CD4-positive, alpha-beta memory T cell (primary cell): ENCODE data around the gene SEC23IP. TPM values are rescaled to one million over a fixed set of nuclear protein-coding genes. Genes with fewer than 3 reads are reported as not detected.

Experiments used
- CTCF ChIA-PET: fragments of 350-600 bp; sonication (Branson Sonifier 250); formaldehyde crosslinking; loops from one replicate; lab custom pipeline; 2021; ENCODE audit warnings: inconsistent platforms; ENCODE audit not compliant: partially characterized antibody; lab: Charles Lee
- POLR2A ChIA-PET: fragments of 350-600 bp; sonication (Branson Sonifier 250); formaldehyde crosslinking; loops from one replicate; lab custom pipeline; 2021; ENCODE audit not compliant: partially characterized antibody; lab: Charles Lee
- DNase-seq, 5 donors: peaks; one replicate each; pipeline versions ENCODE4 v3.0.0 to v3.0.0-alpha.2; 2020 to 2022; ENCODE audit warnings: mixed read lengths in 1 of 5
- H3K27ac ChIP-seq: one replicate; pipeline ENCODE4 v1.7.0; 2013; ENCODE audit warnings: low read depth, low read length
- H3K27me3 ChIP-seq: 2 replicates; pipeline ENCODE4 v1.7.0; 2013; ENCODE audit warnings: mild to moderate bottlenecking, low read length, moderate library complexity; ENCODE audit not compliant: insufficient read depth
- H3K36me3 ChIP-seq: 2 replicates; pipeline ENCODE4 v1.7.0; 2013; ENCODE audit warnings: mild to moderate bottlenecking, low read length, moderate library complexity; ENCODE audit not compliant: insufficient read depth
- H3K4me1 ChIP-seq: 2 replicates; pipeline ENCODE4 v1.7.0; 2013; ENCODE audit warnings: mild to moderate bottlenecking, low read length, moderate library complexity; ENCODE audit not compliant: insufficient read depth
- H3K4me3 ChIP-seq, 2 donors: one replicate each; pipeline ENCODE4 v1.7.0; 2013; ENCODE audit warnings: low read length in 2 of 2, mild to moderate bottlenecking in 1 of 2
- H3K9me3 ChIP-seq, 2 donors: one replicate each; pipeline ENCODE4 v1.7.0; 2013; ENCODE audit warnings: low read length in 2 of 2, control low read depth in 1 of 2; ENCODE audit not compliant: control insufficient read depth in 1 of 2
- H3K27ac Mint-ChIP-seq, 7 donors: one replicate each; pipeline ENCODE4 v1.8.0; 2020 to 2021; ENCODE audit warnings: mixed read lengths in 7 of 7, mild to moderate bottlenecking in 6 of 7, inconsistent platforms in 3 of 7, moderate library complexity in 3 of 7
- H3K27me3 Mint-ChIP-seq, 2 donors: one replicate each; pipeline ENCODE4 v1.8.0; 2020 to 2021; ENCODE audit warnings: mixed read lengths in 2 of 2
- H3K36me3 Mint-ChIP-seq, 2 donors: one replicate each; pipeline ENCODE4 v1.8.0; 2020 to 2021; ENCODE audit warnings: mixed read lengths in 2 of 2, inconsistent platforms in 1 of 2, mild to moderate bottlenecking in 1 of 2
- H3K4me1 Mint-ChIP-seq, 4 donors: one replicate each; pipeline ENCODE4 v1.8.0; 2020 to 2021; ENCODE audit warnings: mixed read lengths in 4 of 4, mild to moderate bottlenecking in 1 of 4
- H3K4me3 Mint-ChIP-seq, 8 donors: one replicate each; pipeline ENCODE4 v1.8.0; 2020 to 2021; ENCODE audit warnings: mixed read lengths in 8 of 8, mild to moderate bottlenecking in 7 of 8, moderate library complexity in 6 of 8, inconsistent platforms in 3 of 8
- H3K9me3 Mint-ChIP-seq, 8 donors: one replicate each; pipeline ENCODE4 v1.8.0; 2020 to 2021; ENCODE audit warnings: mixed read lengths in 8 of 8, mild to moderate bottlenecking in 5 of 8, inconsistent platforms in 3 of 8, moderate library complexity in 1 of 8
- intact Hi-C: fragments of 100-400 bp; cut with micrococcal nuclease; formaldehyde crosslinking; loops from one replicate; pipeline ENCODE4 v1.15.1; 2023
- polyA plus RNA-seq, 2 donors: library from polyadenylated mRNA; unstranded; fragments of 300-500 nt; fragmentation: Illumina TruSeq; gene quantifications; one replicate each; pipeline ENCODE4 v1.2.3, GENCODE V29; 2021
- total RNA-seq, 2 experiments: library from RNA; stranded (reverse); gene quantifications; one replicate each; pipeline ENCODE4 v1.2.3, GENCODE V29; 2021

Gene SEC23IP
- total and polyA plus RNA-seq, 4 experiments from 2014 or later, result 51.6 to 70.0 (median 63.8) TPM

DNA sequence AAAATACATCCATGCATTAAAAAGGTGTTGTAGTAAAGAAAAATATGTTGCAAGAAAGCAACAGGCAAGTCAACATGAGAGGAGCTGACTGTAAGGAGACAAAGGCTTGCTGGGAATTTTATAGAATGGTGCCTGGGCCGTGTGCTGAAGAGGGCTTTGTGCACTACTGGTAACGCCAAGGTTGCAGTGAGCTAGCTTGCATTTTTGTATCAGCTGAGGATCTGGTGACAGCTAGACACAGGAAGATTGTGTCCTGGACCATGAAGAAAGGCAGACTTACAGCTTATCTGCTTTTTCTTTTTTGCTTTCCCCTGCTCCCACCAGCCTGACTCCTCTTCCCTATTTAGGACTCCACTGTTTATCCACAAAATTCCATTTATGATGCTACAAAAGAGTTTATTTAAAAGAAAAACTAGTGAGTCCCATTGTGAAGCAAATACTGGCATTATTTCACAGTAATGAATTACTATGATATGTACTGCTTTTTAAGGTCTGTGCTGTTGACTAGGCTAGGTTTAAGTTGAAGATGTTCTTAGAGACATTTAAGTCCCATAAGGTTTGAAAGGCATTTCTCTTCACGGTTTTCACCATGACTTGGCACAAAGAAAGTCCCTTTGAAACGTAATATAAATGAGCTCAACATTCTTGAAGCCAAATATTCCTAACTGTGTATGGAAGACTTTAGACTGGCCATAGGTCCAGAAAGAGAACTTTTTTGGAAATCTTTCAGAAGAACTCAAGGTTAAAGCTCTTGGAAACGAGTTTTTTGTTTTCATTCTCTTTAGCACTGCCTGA is 88.6 kb downstream of the SEC23IP start:
- DNase-seq, result no peak
- no peaks in the 10 kb centered on the region for H3K27me3 ChIP-seq
- H3K9me3 ChIP-seq, result no peaks in the 10 kb centered on the region
- no peaks in the 10 kb centered on the region for H3K4me1 ChIP-seq
- Mint-ChIP-seq H3K9me3 (peaks cover 0 to 8% (median 1%) of the 10 kb centered on the region in 8 donors), H3K27ac (no peak overlapping the region), H3K4me3 (no peak overlapping the region), H3K27me3 (peaks cover 2 to 4% of the 10 kb centered on the region in 2 donors), H3K4me1 (peaks cover 0 to 5% (median 1%) of the 10 kb centered on the region in 4 donors), H3K36me3 (no peaks in the 10 kb centered on the region)
- H3K4me3 ChIP-seq, result no peak overlapping the region
- POLR2A ChIA-PET, result no interaction called here
- CTCF ChIA-PET, result no interaction called here
- intact Hi-C loops, result no loop called here
- H3K36me3 ChIP-seq, result no peaks in the 10 kb centered on the region
- no peak overlapping the region for H3K27ac ChIP-seq

GRCh38 chr10:119981826-119982225 is 89.3 kb downstream of the SEC23IP start:
- H3K9me3 Mint-ChIP-seq, result peaks cover 0 to 8% (median 2%) of the 10 kb centered on the region in 8 donors
- H3K27ac Mint-ChIP-seq, result no peak overlapping the region
- peaks cover 0 to 5% (median 1%) of the 10 kb centered on the region in 4 donors for H3K4me1 Mint-ChIP-seq
- Histone ChIP-seq H3K9me3 (no peaks in the 10 kb centered on the region), H3K36me3 (no peaks in the 10 kb centered on the region), H3K4me1 (no peaks in the 10 kb centered on the region), H3K27me3 (no peaks in the 10 kb centered on the region), H3K27ac (no peak overlapping the region), H3K4me3 (no peak overlapping the region)
- no peak overlapping the region for H3K4me3 Mint-ChIP-seq
- CTCF ChIA-PET, result no interaction called here
- intact Hi-C loops, result no loop called here
- no peak for DNase-seq
- peaks cover 2 to 4% of the 10 kb centered on the region in 2 donors for H3K27me3 Mint-ChIP-seq
- POLR2A ChIA-PET, result no interaction called here
- H3K36me3 Mint-ChIP-seq, result no peaks in the 10 kb centered on the region

- Mint-ChIP-seq H3K27me3 (peaks cover 8 to 14% of the 10 kb centered on the region in 2 donors), H3K27ac (no peak overlapping the region), H3K36me3 (no peaks in the 10 kb centered on the region), H3K4me3 (no peak overlapping the region), H3K4me1 (no peaks in the 10 kb centered on the region), H3K9me3 (peaks cover 0 to 9% (median 3%) of the 10 kb centered on the region in 8 donors)
- H3K36me3 ChIP-seq, result no peaks in the 10 kb centered on the region
- H3K4me3 ChIP-seq, result no peak overlapping the region
- intact Hi-C loops, result no loop called here
- ChIA-PET CTCF (no interaction called here), POLR2A (no interaction called here)
- H3K27ac ChIP-seq, result no peak overlapping the region
- no peaks in the 10 kb centered on the region for H3K4me1 ChIP-seq
- no peaks in the 10 kb centered on the region for H3K9me3 ChIP-seq
- no peaks in the 10 kb centered on the region for H3K27me3 ChIP-seq
- DNase-seq, result no peak
These were observed 95.8 kb downstream of the SEC23IP start for GRCh38 chr10:119988333-119988732.

GRCh38 chr10:119989966-119990365 is 97.4 kb downstream of the SEC23IP start:
- Histone ChIP-seq H3K9me3 (no peaks in the 10 kb centered on the region), H3K4me1 (no peaks in the 10 kb centered on the region), H3K36me3 (no peaks in the 10 kb centered on the region), H3K27me3 (no peaks in the 10 kb centered on the region), H3K27ac (no peak overlapping the region), H3K4me3 (no peak overlapping the region)
- Mint-ChIP-seq H3K4me3 (no peak overlapping the region), H3K9me3 (peaks cover 0 to 12% (median 2%) of the 10 kb centered on the region in 8 donors), H3K27me3 (peaks cover 12 to 20% of the 10 kb centered on the region in 2 donors), H3K27ac (no peak overlapping the region), H3K36me3 (no peaks in the 10 kb centered on the region), H3K4me1 (no peaks in the 10 kb centered on the region)
- DNase-seq, result no peak
- intact Hi-C loops, result no loop called here
- CTCF ChIA-PET, result no interaction called here
- POLR2A ChIA-PET, result no interaction called here

GRCh38 chr10:119991066-119991465 is 98.5 kb downstream of the SEC23IP start:
- no peaks in the 10 kb centered on the region for H3K27me3 ChIP-seq
- POLR2A ChIA-PET, result no interaction called here
- H3K4me1 ChIP-seq, result no peaks in the 10 kb centered on the region
- CTCF ChIA-PET, result no interaction called here
- DNase-seq, result no peak
- intact Hi-C loops, result no loop called here
- H3K27ac ChIP-seq, result no peak overlapping the region
- peaks cover 2 to 20% (median 11%) of the 10 kb centered on the region in 8 donors for H3K9me3 Mint-ChIP-seq
- no peaks in the 10 kb centered on the region for H3K9me3 ChIP-seq
- H3K4me3 ChIP-seq, result no peak overlapping the region
- no peak overlapping the region for H3K4me3 Mint-ChIP-seq
- H3K36me3 Mint-ChIP-seq, result no peaks in the 10 kb centered on the region
- H3K27ac Mint-ChIP-seq, result no peak overlapping the region
- no peaks in the 10 kb centered on the region for H3K4me1 Mint-ChIP-seq
- no peaks in the 10 kb centered on the region for H3K36me3 ChIP-seq
- H3K27me3 Mint-ChIP-seq, result peaks cover 12 to 22% of the 10 kb centered on the region in 2 donors

GRCh38 chr10:119991816-119992215 is 99.3 kb downstream of the SEC23IP start:
- Histone ChIP-seq H3K4me1 (no peaks in the 10 kb centered on the region), H3K27me3 (no peaks in the 10 kb centered on the region), H3K9me3 (no peaks in the 10 kb centered on the region), H3K36me3 (no peaks in the 10 kb centered on the region), H3K4me3 (no peak overlapping the region), H3K27ac (no peak overlapping the region)
- no peaks in the 10 kb centered on the region for H3K36me3 Mint-ChIP-seq
- intact Hi-C loops, result no loop called here
- no peak overlapping the region for H3K4me3 Mint-ChIP-seq
- peaks cover 12 to 25% of the 10 kb centered on the region in 2 donors for H3K27me3 Mint-ChIP-seq
- H3K27ac Mint-ChIP-seq, result no peak overlapping the region
- ChIA-PET POLR2A (no interaction called here), CTCF (no interaction called here)
- H3K4me1 Mint-ChIP-seq, result no peaks in the 10 kb centered on the region
- peaks cover 4 to 23% (median 17%) of the 10 kb centered on the region in 8 donors for H3K9me3 Mint-ChIP-seq
- no peak for DNase-seq
